Liver (tissue), 3 donors: Measurements from ENCODE around the gene CT47C1.

Experiments
- CTCF ChIP-seq: fragments of 150-350 bp; IDR thresholded peaks from 2 replicates; pipeline ENCODE4 v1.5.1; 2017; ENCODE audit warnings: improper control_type of control experiment, low read depth, low read length; ENCODE audit not compliant: missing input control
- GABPA ChIP-seq, 2 donors: IDR thresholded peaks in 1 of 2; conservative IDR thresholded peaks in 1 of 2; 2 replicates each; pipeline ENCODE4 v1.6.1; 2016; ENCODE audit warnings: antibody characterized with exemption in 2 of 2, mild to moderate bottlenecking in 1 of 2, moderate library complexity in 1 of 2
- JUND ChIP-seq, 2 donors: IDR thresholded peaks; 2 replicates each; pipeline ENCODE4 v1.6.1; 2016; ENCODE audit warnings: antibody characterized with exemption in 2 of 2
- MAX ChIP-seq: IDR thresholded peaks from 2 replicates; pipeline ENCODE4 v1.6.1; 2016; ENCODE audit warnings: antibody characterized with exemption
- RAD21 ChIP-seq, 2 donors: IDR thresholded peaks; 2 replicates each; pipeline ENCODE4 v1.6.1; 2016; ENCODE audit warnings: antibody characterized with exemption in 2 of 2, mild to moderate bottlenecking in 2 of 2
- REST ChIP-seq: IDR thresholded peaks from 2 replicates; pipeline ENCODE4 v1.6.1; 2016; ENCODE audit warnings: antibody characterized with exemption, mild to moderate bottlenecking
- TAF1 ChIP-seq: conservative IDR thresholded peaks from 2 replicates; pipeline ENCODE4 v1.6.1; 2016; ENCODE audit warnings: antibody characterized with exemption, mild to moderate bottlenecking
- ZBTB33 ChIP-seq: IDR thresholded peaks from 2 replicates; pipeline ENCODE4 v1.6.1; 2016; ENCODE audit warnings: antibody characterized with exemption
- donor health status: healthy.
- donor health status: healthy.

- TF ChIP-seq TAF1, result no peak
- TF ChIP-seq RAD21 (IDR thresholded peaks at IDR 0.05), result no peak
- no peak for TF ChIP-seq GABPA (IDR thresholded peaks at IDR 0.05 in 1 of 2, conservative IDR thresholded peaks at IDR 0.05 in 1 of 2)
- no peak for TF ChIP-seq CTCF
- no peak for TF ChIP-seq ZBTB33
- TF ChIP-seq JUND (IDR thresholded peaks at IDR 0.05), result no peak
- TF ChIP-seq MAX, result no peak
- TF ChIP-seq REST, result no peak
Observed at GRCh38 chrX:119063428-119063827, 9.4 kb upstream of the CT47C1 start.
